Karpas-422 (cell line): Measurements from ENCODE around the gene PPP6R2. TPM values are rescaled to one million over a fixed set of nuclear protein-coding genes. Genes with fewer than 3 reads are reported as not detected.
A peak's percentile ranks its signal among the peaks of the same experiment; 100 is the strongest.

Source experiments
- DNase-seq: peaks from one replicate; pipeline ENCODE4 v3.0.0-alpha.2; 2015
- H2AFZ ChIP-seq: fragments of 200-600 bp; sonication (generic); 2 replicates; pipeline ENCODE4 v1.6.1; 2014; ENCODE audit warnings: antibody characterized with exemption, low read length, mixed read lengths
- H3K27ac ChIP-seq: fragments of 200-600 bp; sonication (generic); 2 replicates; pipeline ENCODE4 v1.5.1; 2014; ENCODE audit warnings: mild to moderate bottlenecking, low read length, moderate library complexity
- H3K27me3 ChIP-seq: fragments of 200-600 bp; sonication (generic); 2 replicates; pipeline ENCODE4 v1.6.1; 2014; ENCODE audit warnings: low read length, mixed read lengths
- H3K36me3 ChIP-seq: fragments of 200-600 bp; sonication (generic); 2 replicates; pipeline ENCODE4 v1.6.1; 2014; ENCODE audit warnings: low read length, mixed read lengths; ENCODE audit not compliant: insufficient read depth
- H3K4me1 ChIP-seq: fragments of 200-600 bp; sonication (generic); 2 replicates; pipeline ENCODE4 v1.6.1; 2014; ENCODE audit warnings: mild to moderate bottlenecking, low read length, mixed read lengths
- H3K4me2 ChIP-seq: fragments of 200-600 bp; sonication (generic); 2 replicates; pipeline ENCODE4 v1.6.1; 2014; ENCODE audit warnings: low read length, low read depth, mild to moderate bottlenecking; ENCODE audit not compliant: poor library complexity, severe bottlenecking
- H3K4me3 ChIP-seq: fragments of 200-600 bp; sonication (generic); 2 replicates; pipeline ENCODE4 v1.5.1; 2014; ENCODE audit warnings: mild to moderate bottlenecking, antibody characterized with exemption, low read length, mixed read lengths
- H3K79me2 ChIP-seq: fragments of 200-600 bp; sonication (generic); 2 replicates; pipeline ENCODE4 v1.6.1; 2014; ENCODE audit warnings: mild to moderate bottlenecking, low read length, mixed read lengths
- H3K9ac ChIP-seq: fragments of 200-600 bp; sonication (generic); 2 replicates; pipeline ENCODE4 v1.6.0; 2014; ENCODE audit warnings: low read length
- H3K9me2 ChIP-seq: fragments of 200-600 bp; sonication (generic), shearing (Covaris generic); replicated peaks from 2 replicates; pipeline ENCODE4 v1.6.0; 2014; ENCODE audit warnings: mild to moderate bottlenecking, low read length, moderate library complexity; ENCODE audit not compliant: insufficient read depth
- H3K9me3 ChIP-seq: fragments of 300-700, 200-600 bp; sonication (generic); 2 replicates; pipeline ENCODE4 v1.6.1; 2014; ENCODE audit warnings: low read length, mixed read lengths
- H4K20me1 ChIP-seq: fragments of 200-600 bp; sonication (generic); 2 replicates; pipeline ENCODE4 v1.6.1; 2014; ENCODE audit warnings: mild to moderate bottlenecking, antibody characterized with exemption, low read length, low read depth; ENCODE audit not compliant: insufficient read depth
- total RNA-seq: library from RNA; depleted of rRNA; stranded (reverse); fragments of >200 nt; shearing (Covaris generic); gene quantifications from 2 replicates; pipeline ENCODE4 v1.2.3, GENCODE V29; 2014; ENCODE audit warnings: low replicate concordance

PPP6R2 gene
- total RNA-seq, 1 experiment from 2014 or later, result 32.9 TPM

DNA sequence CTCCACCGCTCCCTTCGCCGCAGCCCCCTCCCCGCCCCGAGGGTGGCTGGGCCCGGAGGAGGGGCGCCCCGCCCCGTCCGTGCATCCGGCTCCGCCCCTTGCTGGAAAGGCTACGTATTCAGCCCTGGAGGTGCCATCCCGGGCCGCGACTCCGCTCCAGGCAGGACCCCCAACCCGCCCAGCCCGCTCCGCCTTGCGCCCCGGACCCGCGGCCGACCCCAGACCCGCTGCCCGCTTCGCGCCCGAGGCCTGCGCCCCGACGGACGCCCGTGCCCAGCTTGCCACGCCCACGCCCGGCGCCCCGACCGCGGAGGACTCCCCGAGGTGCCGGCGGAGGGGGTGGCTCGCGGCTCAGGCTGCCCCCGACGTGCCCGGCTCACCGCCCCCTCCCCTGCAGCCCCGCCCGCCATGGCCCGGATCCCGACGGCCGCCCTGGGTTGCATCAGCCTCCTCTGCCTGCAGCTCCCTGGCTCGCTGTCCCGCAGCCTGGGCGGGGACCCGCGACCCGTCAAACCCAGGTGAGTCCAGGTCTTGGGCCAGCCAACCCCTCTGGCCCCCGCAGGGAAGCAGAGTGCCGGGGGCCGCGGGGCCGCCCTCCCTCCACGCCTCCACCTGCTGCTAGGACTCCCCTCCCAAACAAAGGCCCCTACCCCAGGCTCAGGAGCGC lies 138.4 kb downstream of the PPP6R2 start, which contains the start of gene ADM2:
TSS of gene ADM2 (plus strand) at position 104 of the 667 bp plus-strand sequence. CDS start at position 409, 305 bp downstream.
- Histone ChIP-seq H3K9ac (no peak within 1 kb of the TSS), H3K79me2 (no peaks in the 10 kb centered on the region), H3K9me3 (no peaks in the 10 kb centered on the region), H3K9me2 (no peaks in the 10 kb centered on the region), H3K27me3 (no peaks in the 10 kb centered on the region), H3K27ac (no peak within 1 kb of the TSS), H2AFZ (no peak within 1 kb of the TSS), H3K4me3 (no peak within 1 kb of the TSS; the same call in 1 of the 2 replicates), H4K20me1 (no peaks in the 10 kb centered on the region), H3K4me1 (peaks cover 11% of the 10 kb centered on the region), H3K4me2 (no peak within 1 kb of the TSS), H3K36me3 (no peaks in the 10 kb centered on the region)
- no peak for DNase-seq

DNA sequence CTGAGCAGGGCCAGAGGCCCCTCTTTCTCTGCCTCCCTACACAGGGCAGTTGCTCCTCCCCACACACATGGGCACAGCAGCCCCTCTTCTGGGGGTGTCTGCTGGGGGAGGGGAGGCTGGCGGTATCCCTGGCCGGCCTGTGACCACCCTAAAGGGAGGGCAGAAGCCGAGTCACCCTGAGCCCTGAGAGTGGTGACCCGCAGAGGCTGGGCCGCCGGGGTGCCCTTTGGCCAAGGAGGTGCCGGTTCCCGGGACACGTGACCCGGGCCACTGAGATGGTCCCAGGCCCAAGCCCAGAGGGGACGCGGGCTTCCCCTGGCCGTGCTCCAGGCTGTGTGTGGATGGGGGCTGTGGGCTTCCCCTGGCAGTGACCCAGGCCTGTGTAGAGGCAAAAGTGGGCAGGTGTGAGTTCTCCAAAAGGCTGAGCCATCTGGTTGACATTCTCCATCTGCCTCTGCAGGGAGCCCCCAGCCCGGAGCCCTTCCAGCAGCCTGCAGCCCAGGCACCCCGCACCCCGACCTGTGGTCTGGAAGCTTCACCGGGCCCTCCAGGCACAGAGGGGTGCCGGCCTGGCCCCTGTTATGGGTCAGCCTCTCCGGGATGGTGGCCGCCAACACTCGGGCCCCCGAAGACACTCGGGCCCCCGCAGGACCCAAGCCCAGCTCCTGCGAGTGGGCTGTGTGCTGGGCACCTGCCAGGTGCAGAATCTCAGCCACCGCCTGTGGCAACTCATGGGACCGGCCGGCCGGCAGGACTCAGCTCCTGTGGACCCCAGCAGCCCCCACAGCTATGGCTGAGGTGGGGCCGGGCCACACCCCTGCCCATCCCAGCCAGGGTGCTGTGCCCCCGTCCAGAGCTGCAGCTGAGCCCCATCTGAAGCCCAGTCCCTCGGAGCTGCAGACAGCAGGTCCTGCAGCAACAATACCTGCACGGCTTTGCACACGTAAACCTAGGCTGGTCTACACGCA lies 139.3 kb downstream of the PPP6R2 start:
- H3K9me3 ChIP-seq, result no peaks in the 10 kb centered on the region
- no peak overlapping the region for H3K4me2 ChIP-seq
- H2AFZ ChIP-seq, result no peak overlapping the region
- no peaks in the 10 kb centered on the region for H3K9me2 ChIP-seq
- no peak overlapping the region for H3K27ac ChIP-seq
- no peak for DNase-seq
- H3K79me2 ChIP-seq, result no peaks in the 10 kb centered on the region
- no peak overlapping the region for H3K9ac ChIP-seq
- H3K27me3 ChIP-seq, result no peaks in the 10 kb centered on the region
- peaks cover 18% of the 10 kb centered on the region for H3K4me1 ChIP-seq
- no peaks in the 10 kb centered on the region for H3K36me3 ChIP-seq
- H4K20me1 ChIP-seq, result no peaks in the 10 kb centered on the region
- H3K4me3 ChIP-seq, result no peak overlapping the region; the same call in 1 of the 2 replicates

DNA sequence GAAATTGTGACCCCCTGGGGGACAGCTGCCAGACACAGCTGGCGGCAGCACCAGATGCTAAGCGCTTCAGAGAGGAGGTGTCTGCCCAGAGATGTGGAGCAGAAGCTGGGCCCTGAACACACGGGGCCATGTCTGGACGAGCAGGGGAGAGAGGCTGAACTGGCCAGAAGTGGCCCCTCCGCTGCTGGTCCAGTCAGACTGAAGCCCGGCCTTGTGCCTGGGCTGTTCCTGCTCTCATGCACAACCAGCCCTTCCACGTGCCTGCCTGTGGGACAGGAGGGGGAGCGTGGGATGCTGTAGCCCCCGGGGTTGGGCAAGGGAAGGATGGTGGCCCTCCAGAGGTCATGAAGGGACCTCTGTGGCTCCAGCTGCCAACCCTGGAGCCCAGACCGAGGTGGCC lies 140.0 kb downstream of the PPP6R2 start:
- Histone ChIP-seq H3K27me3 (no peaks in the 10 kb centered on the region), H4K20me1 (no peaks in the 10 kb centered on the region), H3K36me3 (no peaks in the 10 kb centered on the region), H2AFZ (no peak overlapping the region), H3K4me2 (no peak overlapping the region), H3K9me3 (no peaks in the 10 kb centered on the region), H3K4me1 (peaks cover 20% of the 10 kb centered on the region), H3K4me3 (no peak overlapping the region), H3K79me2 (no peaks in the 10 kb centered on the region), H3K9ac (no peak overlapping the region), H3K9me2 (no peaks in the 10 kb centered on the region), H3K27ac (no peak overlapping the region)
- no peak for DNase-seq

DNA sequence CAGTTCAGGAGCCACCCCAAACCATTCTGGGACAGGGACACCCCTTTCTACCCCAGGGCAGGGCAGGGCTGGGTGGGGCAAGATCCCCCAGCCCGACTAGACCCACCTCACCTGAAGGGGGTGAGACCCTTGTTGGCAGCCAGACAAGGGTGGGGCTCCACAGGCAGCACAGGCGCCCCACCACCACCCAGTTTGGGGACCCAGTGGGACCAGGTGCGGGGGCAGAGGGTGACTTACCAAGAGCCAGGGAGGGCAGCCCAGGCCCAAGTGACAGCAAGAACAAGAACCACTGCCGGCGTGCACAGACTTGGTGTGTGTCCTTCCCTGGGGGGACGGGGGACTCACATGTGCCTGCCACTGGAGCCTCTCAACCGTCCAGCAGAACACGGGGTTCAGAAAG lies 140.4 kb downstream of the PPP6R2 start:
- no peak overlapping the region for H3K9ac ChIP-seq
- H3K27ac ChIP-seq, result no peak overlapping the region
- H3K9me3 ChIP-seq, result no peaks in the 10 kb centered on the region
- no peaks in the 10 kb centered on the region for H3K9me2 ChIP-seq
- no peak for DNase-seq
- no peak overlapping the region for H3K4me2 ChIP-seq
- H2AFZ ChIP-seq, result no peak overlapping the region
- H3K4me1 ChIP-seq, result peaks cover 20% of the 10 kb centered on the region
- H4K20me1 ChIP-seq, result no peaks in the 10 kb centered on the region
- no peak overlapping the region for H3K4me3 ChIP-seq
- H3K79me2 ChIP-seq, result no peaks in the 10 kb centered on the region
- no peaks in the 10 kb centered on the region for H3K36me3 ChIP-seq
- H3K27me3 ChIP-seq, result no peaks in the 10 kb centered on the region

DNA sequence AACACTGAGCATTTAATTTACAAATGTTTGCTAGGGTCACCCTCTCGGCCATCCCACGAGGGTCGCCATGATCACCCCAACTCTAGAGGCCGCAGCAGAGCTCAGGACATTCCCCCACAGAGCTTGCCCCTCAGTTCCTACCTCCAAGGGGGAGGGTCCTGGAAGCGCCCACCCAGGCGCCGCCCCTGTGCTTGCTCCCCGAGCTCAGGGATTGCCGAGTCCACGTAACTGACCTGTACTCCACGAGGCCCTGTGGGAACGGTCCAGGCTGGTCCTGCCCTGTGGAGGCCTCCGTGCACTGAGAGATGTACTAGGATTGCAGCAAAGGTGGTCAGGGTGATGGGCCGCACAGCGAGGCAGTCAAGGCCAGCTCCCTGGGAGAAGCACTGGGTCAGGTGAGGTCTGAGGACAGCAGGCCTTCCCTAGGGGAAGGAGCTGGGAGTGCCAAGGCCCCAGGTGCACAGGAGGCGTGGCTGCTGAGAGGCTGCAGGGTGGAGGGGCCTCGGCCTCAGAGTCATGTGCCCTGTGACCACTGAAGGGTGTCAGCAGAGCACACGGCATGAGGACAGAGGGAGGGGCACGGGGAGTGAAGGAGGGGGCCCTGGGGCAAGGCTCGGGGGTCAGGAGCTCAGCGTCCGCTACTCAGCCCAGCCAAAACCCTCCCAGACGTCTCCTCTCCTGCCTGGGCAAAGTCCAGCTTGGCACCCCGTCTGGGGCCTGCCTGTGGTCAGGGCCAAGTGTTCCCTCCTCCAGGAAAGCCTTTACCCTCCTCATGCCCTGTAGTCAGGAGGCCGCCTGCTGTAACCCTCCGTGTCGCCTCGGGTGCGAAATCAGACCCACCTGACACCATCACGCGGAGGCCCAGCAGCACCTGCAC lies 141.1 kb downstream of the PPP6R2 start:
- Histone ChIP-seq H3K9ac (no peak overlapping the region), H3K4me1 (peaks cover 20% of the 10 kb centered on the region), H3K9me3 (no peaks in the 10 kb centered on the region), H3K27me3 (no peaks in the 10 kb centered on the region), H2AFZ (no peak overlapping the region), H4K20me1 (no peaks in the 10 kb centered on the region), H3K36me3 (no peaks in the 10 kb centered on the region), H3K27ac (no peak overlapping the region), H3K79me2 (no peaks in the 10 kb centered on the region), H3K9me2 (no peaks in the 10 kb centered on the region), H3K4me2 (no peak overlapping the region), H3K4me3 (no peak overlapping the region)
- DNase-seq, result no peak

DNA sequence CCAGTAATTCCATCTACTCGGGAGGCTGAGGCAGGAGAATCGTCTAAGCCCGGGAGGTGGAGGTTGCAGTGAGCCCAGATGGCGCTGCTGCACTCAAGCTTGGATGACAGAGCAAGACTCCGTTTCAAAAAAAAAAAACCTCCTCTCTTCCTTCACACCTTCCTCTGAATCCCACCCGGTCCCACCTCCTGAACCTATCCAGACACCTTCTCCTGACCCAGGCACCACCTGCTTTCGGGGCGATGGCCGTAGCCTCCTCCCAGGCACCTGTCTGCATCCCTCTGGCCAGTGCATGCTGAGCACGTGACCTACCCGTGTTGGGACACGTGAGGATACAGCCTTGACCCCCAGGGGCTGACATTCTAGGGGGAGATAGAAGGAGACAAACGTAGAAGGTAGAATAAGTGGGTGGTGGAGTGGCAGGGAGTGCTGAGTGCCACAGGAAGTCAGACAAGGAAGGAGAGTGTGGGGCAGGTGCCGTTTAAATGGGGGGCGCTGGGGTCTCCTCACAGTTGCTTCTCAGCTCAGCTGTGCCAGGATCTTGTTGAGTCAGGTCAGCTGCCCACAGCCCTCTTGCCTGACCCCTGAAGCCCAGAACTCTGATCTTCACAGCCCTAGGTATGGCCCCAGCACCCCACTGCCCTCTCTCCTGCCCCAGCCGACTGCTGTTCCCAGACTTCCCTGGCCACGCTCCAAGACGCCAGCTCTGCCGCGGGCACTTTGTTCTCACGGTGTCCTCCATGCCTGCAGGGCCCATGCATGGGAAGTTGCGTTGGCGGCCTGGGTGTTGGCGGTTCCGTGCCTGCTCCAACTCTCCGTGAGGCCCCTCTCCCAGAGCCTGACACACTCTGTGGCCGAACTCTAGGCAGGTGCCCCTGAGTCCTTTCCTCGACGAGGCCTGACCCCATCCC lies 142.3 kb downstream of the PPP6R2 start:
- no peaks in the 10 kb centered on the region for H3K27me3 ChIP-seq
- no peak overlapping the region for H3K4me3 ChIP-seq
- no peaks in the 10 kb centered on the region for H3K9me3 ChIP-seq
- no peak overlapping the region for H3K4me2 ChIP-seq
- H3K4me1 ChIP-seq, result peaks cover 20% of the 10 kb centered on the region
- H3K9me2 ChIP-seq, result no peaks in the 10 kb centered on the region
- no peak overlapping the region for H3K9ac ChIP-seq
- H2AFZ ChIP-seq, result no peak overlapping the region
- H4K20me1 ChIP-seq, result no peaks in the 10 kb centered on the region
- no peak for DNase-seq
- H3K79me2 ChIP-seq, result no peaks in the 10 kb centered on the region
- H3K27ac ChIP-seq, result no peak overlapping the region
- no peaks in the 10 kb centered on the region for H3K36me3 ChIP-seq

DNA sequence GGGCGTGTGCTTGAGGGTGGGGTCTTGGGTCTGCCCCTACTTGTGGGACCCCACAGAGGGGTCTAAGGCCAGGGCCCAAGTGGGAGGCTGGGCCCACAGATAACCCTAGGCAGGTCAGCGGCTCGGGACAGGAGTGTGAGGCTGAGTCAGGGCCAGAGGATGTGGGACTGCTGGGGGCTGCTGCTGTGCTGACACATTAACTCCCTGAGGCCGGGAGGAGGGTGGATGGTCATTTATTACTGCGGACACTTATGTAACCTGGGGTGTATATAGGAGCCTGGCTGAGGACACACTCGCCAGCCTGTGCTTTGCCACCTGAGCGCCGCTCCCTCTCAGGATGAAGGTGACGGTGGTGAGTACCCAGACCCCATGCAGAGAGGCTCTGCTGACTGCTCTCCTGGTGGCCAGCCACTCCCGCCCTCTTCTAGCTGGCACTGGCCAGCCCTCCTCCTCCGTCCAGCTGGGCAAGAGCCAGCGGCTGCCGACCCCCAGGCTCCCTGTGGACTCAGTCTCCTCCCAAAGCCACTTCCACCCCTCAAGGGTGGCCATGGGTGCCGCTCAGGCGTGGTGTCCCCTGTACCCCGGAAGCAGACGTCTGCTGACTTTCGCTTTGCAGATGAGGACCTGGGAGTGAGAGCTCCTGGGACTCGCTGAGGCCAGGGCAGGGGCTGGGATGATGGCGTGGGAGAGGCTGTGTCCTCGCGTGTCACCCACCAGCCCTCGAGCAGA lies 143.6 kb downstream of the PPP6R2 start, which contains the start of gene MIOX:
TSS of gene MIOX (plus strand) at position 299 of the 729 bp plus-strand sequence. CDS start at position 338, 39 bp downstream.
- Histone ChIP-seq H3K36me3 (no peaks in the 10 kb centered on the region), H3K79me2 (no peaks in the 10 kb centered on the region), H3K4me2 (peak within 1 kb of the TSS; percentile 43), H3K9me2 (no peaks in the 10 kb centered on the region), H3K9me3 (no peaks in the 10 kb centered on the region), H4K20me1 (no peaks in the 10 kb centered on the region), H3K4me3 (peak within 1 kb of the TSS; percentile 53; the same call in 1 of the 2 replicates), H3K27ac (no peak within 1 kb of the TSS), H3K27me3 (no peaks in the 10 kb centered on the region), H3K4me1 (peaks cover 20% of the 10 kb centered on the region), H2AFZ (peak within 1 kb of the TSS; percentile 84; the same call in 1 of the 2 replicates), H3K9ac (peak within 1 kb of the TSS; percentile 61)
- DNase-seq, result no peak
